ENCODE data around the gene ACACA.

ACACA gene

GRCh38 chr17:37292429-37293139, 114.1 kb downstream of the ACACA start:
- no peak for TF ChIP-seq CTCF (IDR thresholded peaks at IDR 0.05; ENCODE audit: low read depth, low read length, missing control alignments)
- no peak for DNase-seq (ENCODE audit: low read depth)
- H3K4me3 ChIP-seq (ENCODE audit: low read depth, low read length) = no peak overlapping the region

- TF ChIP-seq CTCF (IDR thresholded peaks at IDR 0.05; ENCODE audit: low read depth, low read length, missing control alignments) = no peak
- DNase-seq (ENCODE audit: low read depth) = no peak
These were observed 115.3 kb downstream of the ACACA start for GRCh38 chr17:37291351-37291750.

GRCh38 chr17:37286430-37286829, 120.2 kb downstream of the ACACA start:
- no peak for TF ChIP-seq CTCF (IDR thresholded peaks at IDR 0.05; ENCODE audit: low read depth, low read length, missing control alignments)
- DNase-seq (ENCODE audit: low read depth) = no peak
- H3K4me3 ChIP-seq (ENCODE audit: low read depth, low read length) = no peak overlapping the region

More at GRCh38 chr17:37291351-37291750, 115.3 kb downstream of the ACACA start:
- H3K4me3 ChIP-seq (ENCODE audit: low read depth, low read length) = no peak overlapping the region

GRCh38 chr17:37284191-37284590, 122.4 kb downstream of the ACACA start:
- no peak for TF ChIP-seq CTCF (IDR thresholded peaks at IDR 0.05; ENCODE audit: low read depth, low read length, missing control alignments)
- no peak overlapping the region for H3K4me3 ChIP-seq (ENCODE audit: low read depth, low read length)
- DNase-seq (ENCODE audit: low read depth) = no peak

GRCh38 chr17:37283414-37283961, 123.1 kb downstream of the ACACA start:
- TF ChIP-seq CTCF (IDR thresholded peaks at IDR 0.05; ENCODE audit: low read depth, low read length, missing control alignments) = no peak
- no peak for DNase-seq (ENCODE audit: low read depth)

GRCh38 chr17:37280841-37281240, 125.8 kb downstream of the ACACA start:
- no peak overlapping the region for H3K4me3 ChIP-seq (ENCODE audit: low read depth, low read length)
- DNase-seq (ENCODE audit: low read depth) = no peak
- TF ChIP-seq CTCF (IDR thresholded peaks at IDR 0.05; ENCODE audit: low read depth, low read length, missing control alignments) = no peak

More at GRCh38 chr17:37283414-37283961, 123.1 kb downstream of the ACACA start:
- no peak overlapping the region for H3K4me3 ChIP-seq (ENCODE audit: low read depth, low read length)

Data from GM12864 (cell line).